Measurements from ENCODE around the gene SSB. TPM values are rescaled to one million over a fixed set of nuclear protein-coding genes. Genes with fewer than 3 reads are reported as not detected.
"Not testable (repeated sequence)": the region's sequence is repeated elsewhere in the genome, so short reads cannot be mapped to it uniquely, and the experiment has no call there.

SSB gene
- total RNA-seq, 1 donor from 2014 or later: 94.7 TPM

- ChIA-PET POLR2A (interaction anchor here (0.6 to 2.9 kb wide), 8 partner anchors 8 to 319 kb away, joined by 3 to 26 read pairs (median 4); partner anchors contain the start of genes BBS5, METTL5, PPIG and UBR3), CTCF (interaction anchor here (1.9 kb wide), 1 partner anchor 30 kb away, joined by 7 read pairs; the partner anchor contains the start of gene UBR3)
- Mint-ChIP-seq H3K27ac (peak overlapping the region; percentile 94), H3K9me3 (no peaks in the 10 kb centered on the region), H3K4me1 (peaks cover 22% of the 10 kb centered on the region), H3K27me3 (no peaks in the 10 kb centered on the region), H3K4me3 (peak overlapping the region; percentile 91), H3K36me3 (ENCODE audit: low read depth) (peaks cover 21% of the 10 kb centered on the region)
- TF ChIP-seq, protein P1, sequence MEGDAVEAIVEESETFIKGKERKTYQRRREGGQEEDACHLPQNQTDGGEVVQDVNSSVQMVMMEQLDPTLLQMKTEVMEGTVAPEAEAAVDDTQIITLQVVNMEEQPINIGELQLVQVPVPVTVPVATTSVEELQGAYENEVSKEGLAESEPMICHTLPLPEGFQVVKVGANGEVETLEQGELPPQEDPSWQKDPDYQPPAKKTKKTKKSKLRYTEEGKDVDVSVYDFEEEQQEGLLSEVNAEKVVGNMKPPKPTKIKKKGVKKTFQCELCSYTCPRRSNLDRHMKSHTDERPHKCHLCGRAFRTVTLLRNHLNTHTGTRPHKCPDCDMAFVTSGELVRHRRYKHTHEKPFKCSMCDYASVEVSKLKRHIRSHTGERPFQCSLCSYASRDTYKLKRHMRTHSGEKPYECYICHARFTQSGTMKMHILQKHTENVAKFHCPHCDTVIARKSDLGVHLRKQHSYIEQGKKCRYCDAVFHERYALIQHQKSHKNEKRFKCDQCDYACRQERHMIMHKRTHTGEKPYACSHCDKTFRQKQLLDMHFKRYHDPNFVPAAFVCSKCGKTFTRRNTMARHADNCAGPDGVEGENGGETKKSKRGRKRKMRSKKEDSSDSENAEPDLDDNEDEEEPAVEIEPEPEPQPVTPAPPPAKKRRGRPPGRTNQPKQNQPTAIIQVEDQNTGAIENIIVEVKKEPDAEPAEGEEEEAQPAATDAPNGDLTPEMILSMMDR (IDR thresholded peaks at IDR 0.05): no peak
- ATAC-seq (ENCODE audit: low read depth): no peak
- intact Hi-C loops (cut with micrococcal nuclease): loop anchor here (1.0 to 2.0 kb wide), 6 partner anchors 29 to 1130 kb away; partner anchors contain the start of genes CFAP210, FASTKD1, GORASP2 and KLHL23
- no peak for DNase-seq
These were observed 314 bp upstream of the SSB start for GRCh38 chr2:169798397-169798717.

GRCh38 chr2:169803480-169803879 is 4.8 kb downstream of the SSB start:
- ChIA-PET CTCF (interaction anchor here (0.6 kb wide), 1 partner anchor 12 kb away, joined by 3 read pairs; no protein-coding TSS in a partner anchor), POLR2A (no interaction called here)
- Mint-ChIP-seq H3K27ac (no peak overlapping the region), H3K36me3 (ENCODE audit: low read depth) (peaks cover 56% of the 10 kb centered on the region), H3K4me3 (no peak overlapping the region), H3K27me3 (no peaks in the 10 kb centered on the region), H3K9me3 (no peaks in the 10 kb centered on the region), H3K4me1 (peaks cover 22% of the 10 kb centered on the region)
- TF ChIP-seq, protein P1 (IDR thresholded peaks at IDR 0.05): no peak
- DNase-seq (no peak), ATAC-seq (ENCODE audit: low read depth) (no peak)
- intact Hi-C loops (cut with micrococcal nuclease): no loop called here

DNA sequence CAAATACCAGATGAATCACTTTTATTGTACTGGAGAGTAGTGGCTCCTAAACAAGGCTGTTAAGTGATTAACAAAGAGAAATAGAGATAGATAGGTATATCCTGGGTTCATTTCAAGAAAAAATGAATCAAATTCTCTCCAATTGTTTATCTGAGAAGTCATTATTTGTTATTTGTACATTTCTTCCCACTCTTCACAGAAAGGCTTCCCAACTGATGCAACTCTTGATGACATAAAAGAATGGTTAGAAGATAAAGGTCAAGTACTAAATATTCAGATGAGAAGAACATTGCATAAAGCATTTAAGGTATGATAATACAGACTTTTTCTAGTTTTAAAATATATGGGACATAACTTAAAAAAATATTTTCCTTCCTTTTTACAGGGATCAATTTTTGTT is 7.9 kb downstream of the SSB start:
- POLR2A ChIA-PET: no interaction called here

DNA sequence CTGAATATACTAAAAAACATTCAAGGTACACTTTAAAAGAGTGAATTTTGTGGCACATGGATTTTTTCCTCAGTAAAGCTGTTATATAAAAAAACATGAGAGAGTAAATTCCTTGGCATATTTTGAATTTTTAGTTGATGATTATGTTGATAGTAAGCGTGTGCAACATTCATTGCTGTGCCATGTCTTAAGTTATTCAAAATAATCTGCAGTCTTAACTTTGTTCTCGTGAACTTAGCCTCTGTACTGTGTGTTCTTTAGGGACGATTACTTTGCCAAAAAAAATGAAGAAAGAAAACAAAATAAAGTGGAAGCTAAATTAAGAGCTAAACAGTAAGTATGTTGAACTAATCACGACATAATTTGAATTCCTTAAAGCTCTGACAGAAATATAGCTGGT is 9.6 kb downstream of the SSB start:
- CTCF ChIA-PET: interaction anchor here (1.0 kb wide), 1 partner anchor 16 kb away, joined by 3 read pairs; no protein-coding TSS in a partner anchor
- POLR2A ChIA-PET: interaction anchor here (0.7 to 1.6 kb wide), 2 partner anchors 9 to 19 kb away, joined by 3 to 5 read pairs; partner anchors contain the start of genes SSB and UBR3

More for the DNA sequence above, 7.9 kb downstream of the SSB start:
- TF ChIP-seq, protein P1 (IDR thresholded peaks at IDR 0.05): no peak
- Mint-ChIP-seq H3K4me3 (no peak overlapping the region), H3K36me3 (ENCODE audit: low read depth) (peaks cover 69% of the 10 kb centered on the region), H3K27me3 (no peaks in the 10 kb centered on the region), H3K27ac (no peak overlapping the region), H3K9me3 (no peaks in the 10 kb centered on the region), H3K4me1 (peaks cover 9% of the 10 kb centered on the region)
- CTCF ChIA-PET: no interaction called here
- intact Hi-C loops (cut with micrococcal nuclease): no loop called here
- DNase-seq (no peak), ATAC-seq (ENCODE audit: low read depth) (no peak)

DNA sequence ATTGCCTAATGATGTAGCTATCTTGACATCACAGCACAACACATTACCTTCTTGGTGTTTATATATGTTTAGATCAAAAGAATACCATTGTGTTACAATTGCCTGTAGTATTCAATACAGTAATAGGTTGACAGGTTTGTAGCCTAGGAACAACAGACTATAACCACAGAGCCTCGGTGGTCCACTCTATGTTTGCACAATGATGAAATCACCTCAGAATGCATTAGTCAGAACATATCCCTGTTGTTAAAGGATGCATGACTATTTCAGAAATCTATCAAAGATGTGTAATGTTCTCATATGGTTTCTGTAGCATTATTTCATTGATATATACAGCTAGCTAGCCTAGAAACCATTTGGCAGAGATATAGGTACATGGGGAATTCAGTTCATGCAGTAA is 17.2 kb downstream of the SSB start:
- POLR2A ChIA-PET: interaction anchor here (0.9 to 1.3 kb wide), 2 partner anchors 8 to 16 kb away, joined by 3 to 6 read pairs; partner anchors contain the start of gene METTL5
- Mint-ChIP-seq H3K4me3 (no peak overlapping the region), H3K4me1 (peaks cover 4% of the 10 kb centered on the region), H3K36me3 (ENCODE audit: low read depth) (peaks cover 76% of the 10 kb centered on the region), H3K27me3 (no peaks in the 10 kb centered on the region), H3K9me3 (no peaks in the 10 kb centered on the region), H3K27ac (no peak overlapping the region)
- ATAC-seq (ENCODE audit: low read depth) (no peak), DNase-seq (no peak)
- intact Hi-C loops (cut with micrococcal nuclease): no loop called here
- CTCF ChIA-PET: interaction anchor here (0.6 to 1.0 kb wide), 2 partner anchors 9 to 13 kb away, joined by 3 read pairs; partner anchors contain the start of gene METTL5
- TF ChIP-seq, protein P1 (IDR thresholded peaks at IDR 0.05): no peak

More for the DNA sequence above, 9.6 kb downstream of the SSB start:
- Mint-ChIP-seq H3K4me1 (no peaks in the 10 kb centered on the region), H3K9me3 (no peaks in the 10 kb centered on the region), H3K36me3 (ENCODE audit: low read depth) (peaks cover 70% of the 10 kb centered on the region), H3K27me3 (no peaks in the 10 kb centered on the region), H3K4me3 (no peak overlapping the region), H3K27ac (no peak overlapping the region)
- intact Hi-C loops (cut with micrococcal nuclease): no loop called here
- DNase-seq (no peak), ATAC-seq (ENCODE audit: low read depth) (no peak)
- TF ChIP-seq, protein P1 (IDR thresholded peaks at IDR 0.05): no peak

- H3K27me3 Mint-ChIP-seq; H3K4me3 Mint-ChIP-seq; intact Hi-C loops (cut with micrococcal nuclease); H3K4me1 Mint-ChIP-seq; DNase-seq; H3K27ac Mint-ChIP-seq; CTCF ChIA-PET; H3K9me3 Mint-ChIP-seq; ATAC-seq (ENCODE audit: low read depth); POLR2A ChIA-PET: not testable (repeated sequence)
- H3K36me3 Mint-ChIP-seq (ENCODE audit: low read depth): peaks cover 74% of the 10 kb centered on the region
These were observed 18.3 kb downstream of the SSB start for GRCh38 chr2:169816961-169817360.

DNA sequence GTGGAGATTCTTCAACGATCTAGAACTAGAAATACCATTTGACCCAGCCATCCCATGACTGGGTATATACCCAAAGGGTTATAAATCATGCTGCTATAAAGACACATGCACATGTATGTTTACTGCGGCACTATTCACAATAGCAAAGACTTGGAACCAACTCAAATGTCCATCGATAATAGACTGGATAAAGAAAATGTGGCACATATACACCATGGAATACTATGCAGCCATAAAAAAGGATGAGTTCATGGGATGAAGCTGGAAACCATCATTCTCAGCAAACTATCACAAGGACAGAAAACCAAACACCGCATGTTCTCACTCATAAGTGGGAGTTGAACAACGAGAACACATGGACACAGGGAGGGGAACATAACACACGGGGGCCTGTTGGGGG is 18.7 kb downstream of the SSB start:
- intact Hi-C loops (cut with micrococcal nuclease); ATAC-seq (ENCODE audit: low read depth); POLR2A ChIA-PET; H3K27me3 Mint-ChIP-seq; DNase-seq; H3K4me3 Mint-ChIP-seq; CTCF ChIA-PET; H3K9me3 Mint-ChIP-seq; H3K27ac Mint-ChIP-seq: not testable (repeated sequence)
- Mint-ChIP-seq H3K36me3 (ENCODE audit: low read depth) (peaks cover 70% of the 10 kb centered on the region), H3K4me1 (peaks cover 11% of the 10 kb centered on the region)
